22Rv1 (cell line): ENCODE results near the gene NFYC.

Experiments
- H3K27ac ChIP-seq: fragments of 450-650 bp; 2 replicates; pipeline ENCODE4 v1.5.1; 2017
- ZFX ChIP-seq: fragments of 450-650 bp; IDR thresholded peaks from 2 replicates; pipeline ENCODE4 v1.6.1; 2017; ENCODE audit warnings: antibody characterized with exemption, borderline replicate concordance
- TF ChIP-seq, protein P1 (sequence below): fragments of 450-650 bp; IDR thresholded peaks from 2 replicates; pipeline ENCODE4 v1.5.1; 2017; ENCODE audit warnings: mild to moderate bottlenecking

Gene NFYC

DNA sequence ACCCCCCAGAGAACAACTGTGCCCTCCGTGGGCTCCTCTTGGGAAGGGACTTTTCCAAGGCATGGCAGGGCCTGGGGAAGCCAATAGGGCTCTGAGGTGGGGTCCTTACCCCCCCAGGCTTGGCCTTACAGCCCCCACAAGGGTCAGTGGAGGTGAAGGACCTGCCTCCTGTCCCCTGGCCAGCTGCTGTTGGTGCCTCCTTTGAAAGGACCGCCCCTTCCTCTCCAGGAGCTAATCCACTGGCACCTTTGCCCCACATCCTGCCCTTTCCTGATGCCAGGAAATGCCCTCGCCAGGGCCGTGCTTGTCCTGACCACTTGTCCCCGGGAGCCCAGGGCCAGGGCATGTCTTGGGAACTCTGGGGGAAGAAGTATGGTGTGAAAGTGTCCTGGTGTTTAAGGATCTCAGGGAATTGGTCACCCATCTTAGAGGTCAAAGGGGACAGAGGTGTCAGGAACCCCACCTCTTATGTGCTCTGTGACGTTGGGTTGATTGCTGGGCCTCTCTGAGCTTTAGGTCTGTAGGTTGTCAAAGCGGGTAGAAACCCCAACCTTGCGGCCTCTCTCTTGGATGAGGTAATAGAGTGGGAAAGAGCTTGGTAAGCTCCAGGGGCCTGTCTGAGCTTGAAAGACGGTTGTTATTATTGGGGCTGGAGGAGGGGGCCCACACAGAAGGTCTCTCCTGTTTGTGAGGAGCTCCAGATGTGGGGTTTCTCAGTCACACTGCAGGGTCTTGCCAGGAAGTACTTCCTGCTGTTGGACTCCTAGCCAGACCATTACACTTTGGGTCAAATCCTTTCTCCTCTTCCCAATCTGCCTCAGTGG lies 94.9 kb downstream of the NFYC start:
- TF ChIP-seq, protein P1, sequence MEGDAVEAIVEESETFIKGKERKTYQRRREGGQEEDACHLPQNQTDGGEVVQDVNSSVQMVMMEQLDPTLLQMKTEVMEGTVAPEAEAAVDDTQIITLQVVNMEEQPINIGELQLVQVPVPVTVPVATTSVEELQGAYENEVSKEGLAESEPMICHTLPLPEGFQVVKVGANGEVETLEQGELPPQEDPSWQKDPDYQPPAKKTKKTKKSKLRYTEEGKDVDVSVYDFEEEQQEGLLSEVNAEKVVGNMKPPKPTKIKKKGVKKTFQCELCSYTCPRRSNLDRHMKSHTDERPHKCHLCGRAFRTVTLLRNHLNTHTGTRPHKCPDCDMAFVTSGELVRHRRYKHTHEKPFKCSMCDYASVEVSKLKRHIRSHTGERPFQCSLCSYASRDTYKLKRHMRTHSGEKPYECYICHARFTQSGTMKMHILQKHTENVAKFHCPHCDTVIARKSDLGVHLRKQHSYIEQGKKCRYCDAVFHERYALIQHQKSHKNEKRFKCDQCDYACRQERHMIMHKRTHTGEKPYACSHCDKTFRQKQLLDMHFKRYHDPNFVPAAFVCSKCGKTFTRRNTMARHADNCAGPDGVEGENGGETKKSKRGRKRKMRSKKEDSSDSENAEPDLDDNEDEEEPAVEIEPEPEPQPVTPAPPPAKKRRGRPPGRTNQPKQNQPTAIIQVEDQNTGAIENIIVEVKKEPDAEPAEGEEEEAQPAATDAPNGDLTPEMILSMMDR: no peak
- no peak for TF ChIP-seq ZFX
- H3K27ac ChIP-seq: peak overlapping the region; percentile 75; the same call in 1 of the 2 replicates

DNA sequence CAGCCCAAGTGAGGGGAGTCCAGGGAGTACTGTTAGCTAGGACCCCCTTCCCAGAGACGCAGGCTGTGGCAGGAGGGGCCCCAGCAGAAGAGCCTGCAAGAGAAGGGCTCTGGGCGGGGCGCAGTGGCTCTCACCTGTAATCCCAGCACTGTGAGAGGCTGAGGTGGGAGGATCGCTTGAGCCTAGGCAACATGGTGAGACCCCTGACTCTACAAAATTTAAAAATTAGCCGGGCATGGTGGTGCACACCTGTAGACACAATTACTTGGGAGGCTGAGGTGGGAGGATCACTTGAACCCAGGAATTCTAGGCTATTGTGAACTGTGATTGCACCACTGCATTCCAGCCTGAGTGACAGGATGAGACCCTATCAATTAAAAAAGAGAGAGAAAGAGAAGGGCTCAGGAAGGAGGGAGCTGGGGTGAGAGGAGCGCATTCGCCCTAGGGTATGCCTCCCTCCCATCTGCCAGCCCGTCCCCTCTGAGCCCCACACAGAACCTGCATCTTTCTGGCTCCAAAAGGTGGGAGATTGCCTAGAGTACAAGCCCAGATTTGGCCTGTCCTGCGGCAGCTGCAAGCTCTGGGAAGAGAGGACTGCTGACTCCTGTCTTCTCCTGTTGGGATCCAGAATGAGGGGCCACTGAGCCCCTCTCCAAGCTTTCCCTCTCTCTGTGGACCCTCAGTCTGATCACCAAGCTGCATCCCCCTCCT lies 95.6 kb downstream of the NFYC start:
- no peak overlapping the region for H3K27ac ChIP-seq

GRCh38 chr1:40787737-40788560 lies 96.4 kb downstream of the NFYC start:
- H3K27ac ChIP-seq: no peak overlapping the region
- TF ChIP-seq, protein P1: no peak
- TF ChIP-seq ZFX: no peak

More for the DNA sequence above, 95.6 kb downstream of the NFYC start:
- no peak for TF ChIP-seq ZFX
- TF ChIP-seq, protein P1: no peak

DNA sequence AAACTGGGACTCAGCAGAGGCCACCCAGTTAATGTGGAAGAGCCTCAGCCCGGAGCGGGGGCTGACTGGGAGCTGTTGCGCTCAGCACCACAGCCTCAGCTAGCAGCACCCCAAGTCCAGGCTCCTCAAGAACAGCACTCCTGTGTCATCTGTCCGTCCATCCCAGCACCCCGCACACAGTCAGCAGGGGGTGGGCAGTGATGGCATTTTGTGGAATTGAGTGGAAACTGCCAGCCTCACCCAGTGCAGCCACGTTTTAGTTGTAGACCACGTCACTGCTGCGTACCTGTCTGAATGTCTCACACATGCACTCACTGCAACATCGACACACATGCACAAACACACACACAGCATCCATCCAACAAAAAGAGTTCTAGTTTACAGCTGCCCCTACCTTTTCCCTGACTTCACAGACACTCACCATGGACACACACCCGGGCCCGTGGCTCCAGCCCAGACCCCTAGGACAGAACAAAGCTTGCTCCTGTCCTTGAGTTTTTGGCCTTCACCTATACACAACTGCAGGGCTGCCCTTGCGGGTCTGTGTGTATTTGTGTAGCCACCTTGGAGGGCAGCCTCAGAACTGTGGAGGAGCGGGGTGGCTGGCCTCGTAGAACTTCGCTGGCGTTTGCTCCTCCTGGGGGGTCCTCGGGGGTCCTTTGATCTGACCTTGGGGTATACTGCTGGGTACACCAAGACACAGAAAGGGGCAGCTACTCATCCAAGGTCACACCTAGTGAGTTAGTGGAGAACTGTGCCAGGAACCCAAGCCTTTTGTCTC lies 97.2 kb downstream of the NFYC start:
- TF ChIP-seq ZFX: no peak
- TF ChIP-seq, protein P1: no peak
- no peak overlapping the region for H3K27ac ChIP-seq

GRCh38 chr1:40789342-40789598 lies 97.8 kb downstream of the NFYC start:
- no peak overlapping the region for H3K27ac ChIP-seq
- TF ChIP-seq, protein P1: no peak
- TF ChIP-seq ZFX: no peak

DNA sequence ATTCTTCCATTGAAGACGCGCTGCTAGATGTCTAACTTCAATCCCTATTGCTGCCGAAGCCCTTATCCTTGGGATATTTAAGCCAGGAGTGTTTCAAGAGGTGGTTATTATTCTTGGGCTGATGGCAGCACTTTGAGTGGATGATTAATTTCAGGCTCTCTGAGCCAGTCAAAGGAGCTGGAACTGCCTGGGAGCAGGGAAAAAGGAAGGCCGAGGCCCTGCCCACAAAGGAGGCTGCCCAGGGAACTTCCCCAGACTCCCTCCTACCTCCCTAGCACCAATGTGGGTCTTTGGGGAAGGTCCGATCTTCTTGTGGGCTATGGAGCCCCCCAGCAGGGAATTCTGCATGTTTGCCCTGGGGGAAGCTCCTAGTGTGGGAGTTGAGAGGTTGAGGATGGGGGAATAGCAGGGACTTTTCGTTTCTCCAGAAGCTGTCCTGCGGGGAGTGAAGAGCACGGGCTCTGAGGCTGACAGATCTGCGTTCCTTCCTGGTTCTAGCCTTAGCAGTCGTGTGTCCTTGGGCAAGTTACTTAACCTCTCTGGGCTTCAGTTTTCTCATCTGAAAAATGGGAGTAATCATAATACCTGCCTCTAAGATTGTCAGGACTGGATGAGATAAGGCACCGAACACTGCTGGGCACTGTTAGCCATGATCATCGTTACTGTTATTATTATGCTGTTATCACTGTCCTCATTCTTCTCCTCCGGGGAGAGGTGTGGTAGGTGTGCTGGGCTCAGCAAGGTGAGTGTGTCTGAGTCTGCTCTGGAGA lies 98.3 kb downstream of the NFYC start:
- TF ChIP-seq, protein P1: no peak
- no peak for TF ChIP-seq ZFX

More for the DNA sequence above, 98.3 kb downstream of the NFYC start:
- no peak overlapping the region for H3K27ac ChIP-seq
